Adrenal gland (tissue), 5 donors: ENCODE measurements around the gene SHISA7.

ENCODE experiments used
- CTCF ChIP-seq, 6 experiments: fragments of 450-650 bp in 4 of 6; fragments of 200-600 bp in 2 of 6; sonication (generic) in 1 of 6; IDR thresholded peaks; 1 replicate in 5 of 6; 2 replicates in 1 of 6; pipeline versions ENCODE4 v1.5.1 to v1.8.0; 2016 to 2021; ENCODE audit warnings: antibody characterized with exemption in 6 of 6, mild to moderate bottlenecking in 2 of 6, moderate library complexity in 1 of 6
- POLR2A ChIP-seq, 2 donors: fragments of 450-650 bp; IDR thresholded peaks; one replicate each; pipeline ENCODE4 v1.6.1; 2017; ENCODE audit warnings: antibody characterized with exemption in 2 of 2, mild to moderate bottlenecking in 2 of 2, moderate library complexity in 1 of 2
- donor health status: DM: no; HTN: no; CAD: no.

- TF ChIP-seq POLR2A (IDR thresholded peaks at IDR 0.05) (no peak), CTCF (IDR thresholded peaks at IDR 0.05) (no peak)
These were observed 40.6 kb downstream of the SHISA7 start for GRCh38 chr19:55402509-55402908.
